AG04450 (cell line): ENCODE data around the gene KCNN1. TPM values are rescaled to one million over a fixed set of nuclear protein-coding genes. Genes with fewer than 3 reads are reported as not detected.

Experiments used
- CTCF ChIA-PET: fragments of 300-600, 350-600 bp; formaldehyde crosslinking; extraction: SDS; loops from one replicate; lab custom pipeline; 2022; ENCODE audit warnings: antibody characterized with exemption, inconsistent platforms; lab: Charles Lee
- POLR2A ChIA-PET: fragments of 350-600 bp; formaldehyde crosslinking; extraction: SDS; loops from one replicate; lab custom pipeline; 2021; ENCODE audit warnings: antibody characterized with exemption, inconsistent platforms; lab: Yijun Ruan, JAX
- DNase-seq: peaks from one replicate; pipeline ENCODE4 v3.0.0-alpha.2; 2011; ENCODE audit warnings: low read depth, low spot score
- H3K27ac ChIP-seq: one replicate; pipeline ENCODE4 v1.5.1; 2012; ENCODE audit warnings: low read depth, low read length, control low read depth
- H3K27me3 ChIP-seq: one replicate; pipeline ENCODE4 v1.6.0; 2012; ENCODE audit warnings: low read length; ENCODE audit not compliant: control insufficient read depth, insufficient read depth
- H3K4me3 ChIP-seq: 2 replicates; pipeline ENCODE4 v1.5.1; 2011; ENCODE audit warnings: mild to moderate bottlenecking, low read depth, low read length, control low read depth
- H3K9me3 ChIP-seq: 2 replicates; pipeline ENCODE4 v1.5.1; 2012; ENCODE audit warnings: low read length; ENCODE audit not compliant: control insufficient read depth, insufficient read depth
- CTCF ChIP-seq: IDR thresholded peaks from 2 replicates; pipeline ENCODE4 v1.5.1; 2011; ENCODE audit warnings: low read depth, low read length, control low read depth, inconsistent platforms
- polyA plus RNA-seq: library from polyadenylated mRNA; depleted of rRNA; stranded (reverse); fragments of >200 nt; gene quantifications from 2 replicates; pipeline ENCODE4 v1.2.3, GENCODE V29; 2011

KCNN1 gene
- polyA plus RNA-seq, 1 experiment, result 0.07 TPM

- ChIA-PET POLR2A (interaction anchor here (0.6 kb wide), 1 partner anchor 13 kb away, joined by 6 read pairs; no protein-coding TSS in a partner anchor), CTCF (no interaction called here)
- no peak for DNase-seq
- Histone ChIP-seq H3K27me3 (peaks cover 36% of the 10 kb centered on the region), H3K27ac (no peak overlapping the region), H3K9me3 (no peaks in the 10 kb centered on the region), H3K4me3 (no peak overlapping the region)
- TF ChIP-seq CTCF, result no peak
Observed at GRCh38 chr19:17968362-17968761, 1.5 kb downstream of the KCNN1 start.

GRCh38 chr19:17969096-17969792, 2.3 kb downstream of the KCNN1 start:
- no peak overlapping the region for H3K27ac ChIP-seq
- POLR2A ChIA-PET, result no interaction called here
- peaks cover 32% of the 10 kb centered on the region for H3K27me3 ChIP-seq
- no peak overlapping the region for H3K4me3 ChIP-seq
- no peak for TF ChIP-seq CTCF
- CTCF ChIA-PET, result interaction anchor here (1.1 kb wide), 1 partner anchor 23 kb away, joined by 3 read pairs; no protein-coding TSS in a partner anchor
- no peaks in the 10 kb centered on the region for H3K9me3 ChIP-seq
- DNase-seq, result no peak

- no peak for TF ChIP-seq CTCF
- CTCF ChIA-PET, result interaction anchor here (1.3 kb wide), 1 partner anchor 26 kb away, joined by 4 read pairs; no protein-coding TSS in a partner anchor
- DNase-seq, result no peak
Observed at GRCh38 chr19:17972230-17972629, 5.3 kb downstream of the KCNN1 start.

GRCh38 chr19:17973759-17974158, 6.9 kb downstream of the KCNN1 start:
- CTCF ChIA-PET, result no interaction called here
- peaks cover 7% of the 10 kb centered on the region for H3K27me3 ChIP-seq
- POLR2A ChIA-PET, result no interaction called here
- no peaks in the 10 kb centered on the region for H3K9me3 ChIP-seq
- DNase-seq, result no peak
- TF ChIP-seq CTCF, result no peak
- H3K27ac ChIP-seq, result no peak overlapping the region
- no peak overlapping the region for H3K4me3 ChIP-seq

More at GRCh38 chr19:17972230-17972629, 5.3 kb downstream of the KCNN1 start:
- H3K27ac ChIP-seq, result no peak overlapping the region
- no peak overlapping the region for H3K4me3 ChIP-seq
- peaks cover 20% of the 10 kb centered on the region for H3K27me3 ChIP-seq
- H3K9me3 ChIP-seq, result no peaks in the 10 kb centered on the region
- POLR2A ChIA-PET, result no interaction called here

GRCh38 chr19:17974551-17974950, 7.6 kb downstream of the KCNN1 start:
- TF ChIP-seq CTCF, result no peak
- H3K27me3 ChIP-seq, result peaks cover 4% of the 10 kb centered on the region
- ChIA-PET CTCF (no interaction called here), POLR2A (no interaction called here)
- H3K27ac ChIP-seq, result no peak overlapping the region
- no peak overlapping the region for H3K4me3 ChIP-seq
- no peak for DNase-seq
- H3K9me3 ChIP-seq, result no peaks in the 10 kb centered on the region
